HG02973 (cell line): ENCODE results near the gene TPPP.

Experiments used
- ATAC-seq: cut with Tn5 transposase; IDR thresholded peaks from one replicate; pipeline ENCODE4 v1.9.1; 2021; ENCODE audit warnings: moderate library complexity; ENCODE audit not compliant: unreplicated experiment

The TPPP gene

GRCh38 chr5:647727-648126, 45.4 kb downstream of the TPPP start:
- ATAC-seq: no peak

- no peak for ATAC-seq
Measured at GRCh38 chr5:647311-647710, 45.8 kb downstream of the TPPP start.

- ATAC-seq: no peak
Measured at GRCh38 chr5:646396-647201, 46.6 kb downstream of the TPPP start.

- no peak for ATAC-seq
Measured at GRCh38 chr5:645421-645820, 47.7 kb downstream of the TPPP start.

GRCh38 chr5:644971-645370, 48.2 kb downstream of the TPPP start:
- ATAC-seq: no peak

- no peak for ATAC-seq
Measured at GRCh38 chr5:644509-644908, 48.6 kb downstream of the TPPP start.

GRCh38 chr5:643811-644271, 49.3 kb downstream of the TPPP start:
- no peak for ATAC-seq

- ATAC-seq: no peak
Measured at GRCh38 chr5:643351-643801, 49.8 kb downstream of the TPPP start.

GRCh38 chr5:642481-642880, 50.7 kb downstream of the TPPP start:
- ATAC-seq: no peak

- ATAC-seq: no peak
Measured at GRCh38 chr5:641331-641765, 51.8 kb downstream of the TPPP start.

- no peak for ATAC-seq
Measured at GRCh38 chr5:640461-641330, 52.5 kb downstream of the TPPP start.

- no peak for ATAC-seq
Measured at GRCh38 chr5:639584-640213, 53.5 kb downstream of the TPPP start.

GRCh38 chr5:639253-639530, 54.0 kb downstream of the TPPP start:
- no peak for ATAC-seq

- ATAC-seq: no peak
Measured at GRCh38 chr5:638501-639252, 54.5 kb downstream of the TPPP start.

- ATAC-seq: no peak
Measured at GRCh38 chr5:637581-638450, 55.3 kb downstream of the TPPP start.

GRCh38 chr5:636951-637350, 56.2 kb downstream of the TPPP start:
- no peak for ATAC-seq

GRCh38 chr5:635306-636055, 57.7 kb downstream of the TPPP start:
- ATAC-seq: no peak

- no peak for ATAC-seq
Measured at GRCh38 chr5:634191-634590, 59.0 kb downstream of the TPPP start.

- no peak for ATAC-seq
Measured at GRCh38 chr5:633501-633955, 59.6 kb downstream of the TPPP start.
